ENCODE data around the gene RFX7. TPM values are rescaled to one million over a fixed set of nuclear protein-coding genes. Genes with fewer than 3 reads are reported as not detected.

RFX7 gene
- total RNA-seq, 1 donor from 2014 or later = 36.3 TPM

DNA sequence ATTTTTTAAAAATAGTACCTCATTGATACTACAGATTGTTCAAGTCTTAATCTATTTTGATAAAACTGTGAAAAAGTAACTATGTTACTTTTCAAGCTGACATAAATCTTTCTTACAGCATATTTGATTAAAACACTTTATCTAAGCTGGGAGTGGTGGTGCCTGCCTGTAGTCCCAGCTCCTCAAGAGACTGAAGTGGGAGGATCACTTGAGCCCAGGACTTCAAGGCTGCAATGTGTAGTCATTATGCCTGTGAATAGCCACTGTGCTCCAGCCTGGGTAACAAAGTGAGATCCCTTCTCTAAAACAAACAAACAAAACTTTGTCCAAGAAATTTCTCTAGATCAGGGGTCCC, 190.7 kb downstream of the RFX7 start:
- no peak overlapping the region for H3K4me3 Mint-ChIP-seq
- DNase-seq = no peak
- H3K4me1 Mint-ChIP-seq = peaks cover 3% of the 10 kb centered on the region
- peaks cover 2% of the 10 kb centered on the region for H3K27me3 Mint-ChIP-seq
- H3K27ac Mint-ChIP-seq = no peak overlapping the region
- intact Hi-C loops (cut with micrococcal nuclease) = loop anchor here (2.0 to 5.0 kb wide), 2 partner anchors 60 to 266 kb away; partner anchors contain the start of gene NEDD4
- no peaks in the 10 kb centered on the region for H3K9me3 Mint-ChIP-seq
- H3K36me3 Mint-ChIP-seq (ENCODE audit: low read depth) = no peaks in the 10 kb centered on the region

DNA sequence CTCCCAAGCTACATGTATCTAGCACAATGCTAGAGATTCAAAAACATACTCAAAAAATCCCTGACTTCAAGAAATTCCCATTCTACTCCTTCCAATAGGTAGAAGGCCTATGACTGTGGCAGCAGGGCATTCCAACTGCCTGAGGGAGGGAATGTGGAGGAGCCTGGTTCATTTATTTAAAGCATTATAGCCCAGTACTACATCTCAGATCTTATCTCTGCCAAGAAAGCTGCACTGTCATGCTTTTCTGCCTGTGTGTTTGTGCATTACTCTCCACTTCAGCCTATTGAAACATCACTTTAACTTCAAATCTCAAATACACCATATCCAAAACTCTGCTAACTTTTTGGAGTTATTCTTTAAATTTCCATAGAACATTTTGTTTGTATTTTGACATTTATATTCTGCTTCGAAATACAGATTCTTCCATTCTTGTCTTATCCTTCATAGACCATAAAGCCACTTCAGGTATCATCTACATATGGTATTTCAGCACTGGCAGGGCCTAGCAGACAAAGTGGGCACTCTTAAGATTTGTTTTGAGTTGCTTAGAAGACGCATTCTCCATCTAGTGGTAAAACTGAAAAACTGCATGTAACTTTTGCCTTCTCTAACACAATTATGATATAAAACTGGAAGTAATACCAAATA, 191.2 kb downstream of the RFX7 start:
- no peak for DNase-seq
- peaks cover 2% of the 10 kb centered on the region for H3K27me3 Mint-ChIP-seq
- peaks cover 3% of the 10 kb centered on the region for H3K4me1 Mint-ChIP-seq
- no peak overlapping the region for H3K4me3 Mint-ChIP-seq
- H3K36me3 Mint-ChIP-seq (ENCODE audit: low read depth) = no peaks in the 10 kb centered on the region
- intact Hi-C loops (cut with micrococcal nuclease) = loop anchor here (2.0 to 5.0 kb wide), 2 partner anchors 60 to 265 kb away; partner anchors contain the start of gene NEDD4
- H3K27ac Mint-ChIP-seq = no peak overlapping the region
- no peaks in the 10 kb centered on the region for H3K9me3 Mint-ChIP-seq

DNA sequence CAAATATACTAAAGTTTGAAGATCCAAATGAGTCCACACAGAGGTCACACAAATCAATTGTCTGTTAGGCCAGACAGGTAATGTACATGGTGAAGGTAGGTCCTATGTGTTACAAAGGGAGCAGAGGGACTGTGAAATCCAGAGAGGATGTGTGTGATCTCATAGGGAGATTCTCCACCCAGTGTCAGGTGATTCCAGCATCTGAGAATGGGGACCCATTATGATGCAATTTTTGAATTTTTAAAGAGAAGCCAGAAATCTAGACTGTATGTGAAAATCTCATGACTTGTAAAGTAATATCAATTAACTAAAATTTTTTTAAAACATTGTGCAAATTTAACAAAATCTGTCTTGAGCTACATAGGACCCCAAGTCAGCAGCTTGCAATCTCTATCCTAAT, 192.0 kb downstream of the RFX7 start:
- no peak for DNase-seq
- no peak overlapping the region for H3K4me3 Mint-ChIP-seq
- intact Hi-C loops (cut with micrococcal nuclease) = loop anchor here (2.0 to 5.0 kb wide), 2 partner anchors 59 to 264 kb away; partner anchors contain the start of gene NEDD4
- no peak overlapping the region for H3K27ac Mint-ChIP-seq
- H3K4me1 Mint-ChIP-seq = peaks cover 4% of the 10 kb centered on the region
- no peaks in the 10 kb centered on the region for H3K9me3 Mint-ChIP-seq
- H3K36me3 Mint-ChIP-seq (ENCODE audit: low read depth) = no peaks in the 10 kb centered on the region
- H3K27me3 Mint-ChIP-seq = peaks cover 2% of the 10 kb centered on the region

DNA sequence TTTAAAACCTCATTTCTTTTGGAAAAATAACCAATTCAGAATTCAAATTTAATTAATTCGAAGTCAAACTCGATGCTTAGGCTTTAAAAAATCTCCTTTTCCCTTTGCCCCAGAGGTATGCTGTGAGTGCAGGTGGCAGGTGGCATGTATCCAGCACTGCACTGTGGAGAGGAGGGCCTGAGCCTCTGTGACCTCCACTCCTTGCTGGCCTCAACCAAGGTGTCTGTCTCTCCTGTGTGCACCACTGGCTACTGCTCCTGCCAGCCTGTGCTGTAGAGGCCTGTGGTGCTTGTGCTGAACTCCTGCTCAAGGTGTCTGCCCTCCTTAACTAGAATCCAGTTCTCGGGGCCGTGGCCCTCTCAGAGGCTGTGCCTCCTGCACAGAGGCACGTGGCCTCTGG, 194.1 kb downstream of the RFX7 start:
- intact Hi-C loops (cut with micrococcal nuclease) = no loop called here
- peaks cover 4% of the 10 kb centered on the region for H3K4me1 Mint-ChIP-seq
- peaks cover 3% of the 10 kb centered on the region for H3K27me3 Mint-ChIP-seq
- DNase-seq = no peak
- H3K36me3 Mint-ChIP-seq (ENCODE audit: low read depth) = no peaks in the 10 kb centered on the region
- H3K4me3 Mint-ChIP-seq = no peak overlapping the region
- H3K9me3 Mint-ChIP-seq = peaks cover 5% of the 10 kb centered on the region
- H3K27ac Mint-ChIP-seq = no peak overlapping the region

DNA sequence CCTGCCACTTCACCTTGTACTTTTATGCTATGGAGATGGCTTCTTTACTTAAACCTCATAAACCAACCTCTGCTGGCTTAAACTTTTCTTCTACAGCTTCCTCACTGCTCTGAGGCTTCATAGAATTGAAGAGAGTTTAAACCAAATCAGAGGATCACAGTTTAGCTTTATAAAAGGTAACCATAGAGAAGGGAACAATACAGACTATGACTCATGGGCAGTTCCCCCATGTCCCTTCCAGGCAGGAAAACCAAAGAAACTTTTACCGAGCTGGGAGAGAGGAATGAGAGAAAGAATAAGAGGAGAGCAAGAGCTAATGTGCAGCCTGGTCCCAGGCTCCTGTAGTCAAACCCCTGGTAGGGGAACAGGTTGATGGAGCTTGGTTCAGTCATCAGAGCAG, 196.3 kb downstream of the RFX7 start:
- H3K4me1 Mint-ChIP-seq = peaks cover 16% of the 10 kb centered on the region
- H3K9me3 Mint-ChIP-seq = peaks cover 20% of the 10 kb centered on the region
- H3K27ac Mint-ChIP-seq = no peak overlapping the region
- no peak overlapping the region for H3K4me3 Mint-ChIP-seq
- H3K27me3 Mint-ChIP-seq = peaks cover 3% of the 10 kb centered on the region
- intact Hi-C loops (cut with micrococcal nuclease) = no loop called here
- no peak for DNase-seq
- H3K36me3 Mint-ChIP-seq (ENCODE audit: low read depth) = peaks cover 5% of the 10 kb centered on the region

DNA sequence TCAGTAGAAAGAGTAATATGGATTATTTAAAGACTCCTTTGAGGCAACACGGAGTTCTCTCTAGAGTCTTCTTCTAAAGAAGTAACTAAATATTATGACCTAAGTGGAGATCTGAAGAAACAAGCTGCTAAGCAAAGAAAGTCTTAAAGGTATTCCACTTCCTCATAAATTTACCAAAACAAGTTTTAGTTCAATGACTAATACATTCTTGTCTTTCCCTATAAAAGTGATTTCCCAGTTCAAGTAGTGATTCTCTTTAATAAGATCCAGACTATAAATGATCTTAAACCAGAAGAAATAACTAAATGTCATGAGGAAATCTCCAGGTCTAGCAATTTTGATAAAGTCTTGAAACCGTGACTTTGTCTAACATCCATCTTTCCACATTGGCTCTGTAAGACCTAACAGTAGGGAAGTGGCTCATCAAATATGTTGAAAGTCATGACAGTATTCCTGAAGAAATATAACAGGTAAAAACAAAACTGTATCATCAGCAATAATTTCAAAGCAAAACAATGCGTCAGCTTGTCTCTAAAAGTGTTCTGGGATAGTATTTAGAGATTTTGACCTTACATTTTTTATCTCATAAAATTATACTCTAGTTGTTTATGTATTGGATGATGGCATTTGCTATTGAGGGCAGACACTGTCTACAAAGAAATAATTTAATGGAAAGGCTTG, 198.5 kb downstream of the RFX7 start:
- Mint-ChIP-seq H3K4me3 (no peak overlapping the region), H3K27ac (no peak overlapping the region), H3K9me3 (peaks cover 21% of the 10 kb centered on the region), H3K4me1 (peaks cover 24% of the 10 kb centered on the region), H3K36me3 (ENCODE audit: low read depth) (peaks cover 6% of the 10 kb centered on the region), H3K27me3 (peaks cover 3% of the 10 kb centered on the region)
- no peak for DNase-seq
- intact Hi-C loops (cut with micrococcal nuclease) = no loop called here

DNA sequence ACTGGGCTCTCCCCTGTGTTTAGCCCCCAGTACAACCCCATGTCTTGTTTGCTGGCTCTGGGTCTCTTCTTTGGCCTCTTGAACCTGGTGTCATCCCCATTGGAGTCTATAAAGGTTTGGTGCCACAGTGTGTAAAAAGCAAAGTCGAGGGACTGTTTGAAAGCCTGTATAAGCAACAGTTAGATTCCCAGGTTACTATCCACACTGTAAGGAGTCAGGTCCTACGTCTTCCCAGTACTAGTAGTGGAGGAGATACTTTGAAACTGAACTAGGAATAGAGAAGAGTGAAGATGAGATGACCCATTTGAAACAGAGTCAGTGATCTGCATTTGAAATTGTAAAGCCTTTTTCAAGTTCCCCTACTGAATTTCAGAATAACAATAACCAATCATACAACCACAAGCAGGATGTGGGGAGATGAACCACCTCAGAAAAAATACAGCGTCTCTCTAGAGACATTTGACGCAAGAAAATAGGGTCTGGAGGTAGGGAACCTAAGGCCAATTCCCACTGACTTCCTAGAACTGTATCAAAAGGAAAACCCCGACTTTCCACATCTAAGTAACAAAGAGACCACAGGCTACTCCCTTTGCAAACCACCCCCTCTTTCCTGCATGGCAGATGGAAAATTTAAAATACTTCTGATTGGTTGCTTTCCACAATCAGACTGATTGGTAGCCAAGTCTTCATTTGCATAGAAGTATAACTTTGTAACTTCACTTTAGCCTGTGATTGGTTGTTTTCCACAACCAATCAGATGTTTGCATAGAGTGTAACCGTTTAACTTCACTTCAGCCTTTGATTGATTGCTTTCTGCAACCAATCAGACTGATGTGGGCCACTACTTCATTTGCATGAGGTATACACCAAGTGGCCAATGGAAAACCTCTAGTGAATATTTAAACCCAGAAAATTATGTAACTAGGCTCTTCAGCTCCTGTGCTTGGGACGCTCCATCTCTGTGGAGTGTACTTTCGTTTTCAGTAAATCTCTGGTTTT, 200.4 kb downstream of the RFX7 start:
- Mint-ChIP-seq H3K9me3 (peaks cover 25% of the 10 kb centered on the region), H3K36me3 (ENCODE audit: low read depth) (peaks cover 9% of the 10 kb centered on the region), H3K27ac (peak overlapping the region; percentile 68), H3K27me3 (peaks cover 2% of the 10 kb centered on the region), H3K4me3 (peak overlapping the region; percentile 65), H3K4me1 (peaks cover 30% of the 10 kb centered on the region)
- intact Hi-C loops (cut with micrococcal nuclease) = loop anchor here (1.0 to 2.0 kb wide), 2 partner anchors 50 to 202 kb away; partner anchors contain the start of gene NEDD4
- DNase-seq = peak; percentile 89

DNA sequence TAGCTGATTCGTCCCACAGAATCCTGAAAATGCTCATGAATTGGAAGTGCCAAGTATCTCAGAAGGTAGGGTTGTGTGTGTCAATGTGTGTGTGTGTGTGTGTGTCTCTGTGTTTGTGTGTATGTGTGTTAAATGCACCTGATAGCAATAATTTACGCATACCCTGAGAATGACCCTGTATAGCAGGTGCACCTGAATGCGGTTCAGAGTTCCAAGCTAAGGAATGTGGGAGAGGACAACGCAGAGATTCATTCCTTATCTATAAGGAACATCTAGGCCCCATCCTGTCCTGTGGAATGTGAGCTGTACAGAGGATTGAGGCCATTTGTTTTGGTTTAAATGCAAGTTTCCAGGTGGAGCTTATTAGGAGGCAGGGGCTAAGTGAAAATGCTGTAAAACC, 201.2 kb downstream of the RFX7 start:
- Mint-ChIP-seq H3K36me3 (ENCODE audit: low read depth) (peaks cover 9% of the 10 kb centered on the region), H3K4me3 (peak overlapping the region; percentile 9), H3K9me3 (peaks cover 25% of the 10 kb centered on the region), H3K27ac (peak overlapping the region; percentile 6), H3K27me3 (peaks cover 2% of the 10 kb centered on the region), H3K4me1 (peaks cover 32% of the 10 kb centered on the region)
- DNase-seq = no peak
- intact Hi-C loops (cut with micrococcal nuclease) = loop anchor here (2.0 kb wide), 1 partner anchor 202 kb away; no protein-coding TSS in a partner anchor

DNA sequence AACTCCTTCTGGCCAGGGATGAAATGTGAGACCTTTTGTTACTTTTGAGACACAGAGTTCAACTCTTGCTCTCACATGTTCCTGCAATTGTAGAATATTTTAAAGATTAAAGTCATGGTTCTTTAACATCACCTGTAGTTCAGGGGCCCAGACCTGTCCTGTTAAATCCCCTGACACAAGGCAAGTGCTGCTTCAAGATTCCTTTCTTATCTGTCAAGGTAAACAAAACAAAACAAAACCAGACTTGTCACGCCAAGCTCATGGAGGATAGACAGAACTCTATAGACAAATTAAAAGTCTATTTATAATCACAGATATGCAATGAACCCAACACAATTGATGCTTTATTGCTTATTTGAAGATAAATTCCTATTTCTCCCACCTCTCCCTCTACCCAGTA, 201.6 kb downstream of the RFX7 start:
- H3K9me3 Mint-ChIP-seq = peaks cover 25% of the 10 kb centered on the region
- DNase-seq = no peak
- no peak overlapping the region for H3K27ac Mint-ChIP-seq
- no peak overlapping the region for H3K4me3 Mint-ChIP-seq
- peaks cover 30% of the 10 kb centered on the region for H3K4me1 Mint-ChIP-seq
- peaks cover 9% of the 10 kb centered on the region for H3K36me3 Mint-ChIP-seq (ENCODE audit: low read depth)
- intact Hi-C loops (cut with micrococcal nuclease) = loop anchor here (2.0 kb wide), 1 partner anchor 203 kb away; no protein-coding TSS in a partner anchor
- H3K27me3 Mint-ChIP-seq = peaks cover 2% of the 10 kb centered on the region

DNA sequence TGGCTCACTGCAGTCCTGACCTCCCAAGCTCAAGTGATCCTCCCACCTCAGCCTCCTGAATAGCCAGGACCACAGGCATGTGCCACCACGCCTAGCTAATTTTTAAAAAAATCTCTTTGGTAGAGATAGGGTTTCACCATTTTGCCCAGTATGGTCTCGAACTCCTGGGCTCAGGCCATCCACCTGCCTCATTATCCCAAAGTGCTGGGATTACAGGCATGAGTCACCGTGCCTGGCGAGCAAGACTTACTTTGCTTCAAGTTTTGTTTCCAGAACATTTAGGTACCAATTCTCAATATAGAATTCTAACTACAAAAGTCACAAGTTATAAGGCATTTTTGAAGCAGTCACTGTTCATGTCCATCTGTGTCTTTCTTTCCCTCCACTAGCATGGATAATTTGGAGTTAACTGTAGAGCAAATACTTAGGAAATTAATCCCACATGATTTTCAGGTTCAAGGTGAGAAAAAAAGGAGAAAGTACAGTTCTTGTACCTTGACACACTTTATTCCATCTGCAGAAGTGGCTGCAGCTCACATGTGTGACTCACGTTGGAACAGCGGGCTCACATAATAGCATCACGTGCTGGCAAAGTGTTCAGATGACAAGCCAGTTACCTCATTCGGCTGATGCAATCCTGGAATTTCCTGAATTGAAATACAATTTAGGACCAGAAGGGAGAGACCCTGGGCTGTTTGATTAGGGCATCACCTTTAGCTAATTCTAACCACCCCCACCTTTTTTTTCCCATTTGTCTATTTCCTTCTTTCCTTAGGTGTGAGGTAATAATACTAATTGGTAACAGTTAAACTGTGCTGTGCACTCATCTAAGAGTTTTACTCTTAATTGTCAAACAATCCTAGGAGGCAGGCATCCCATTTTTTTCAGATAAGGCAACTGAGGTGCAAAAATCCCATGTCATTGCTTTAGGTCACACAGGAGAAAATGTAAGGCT, 203.3 kb downstream of the RFX7 start:
- H3K9me3 Mint-ChIP-seq = peaks cover 20% of the 10 kb centered on the region
- intact Hi-C loops (cut with micrococcal nuclease) = no loop called here
- H3K36me3 Mint-ChIP-seq (ENCODE audit: low read depth) = peaks cover 9% of the 10 kb centered on the region
- DNase-seq = no peak
- H3K27me3 Mint-ChIP-seq = no peaks in the 10 kb centered on the region
- no peak overlapping the region for H3K27ac Mint-ChIP-seq
- no peak overlapping the region for H3K4me3 Mint-ChIP-seq
- H3K4me1 Mint-ChIP-seq = peaks cover 30% of the 10 kb centered on the region

DNA sequence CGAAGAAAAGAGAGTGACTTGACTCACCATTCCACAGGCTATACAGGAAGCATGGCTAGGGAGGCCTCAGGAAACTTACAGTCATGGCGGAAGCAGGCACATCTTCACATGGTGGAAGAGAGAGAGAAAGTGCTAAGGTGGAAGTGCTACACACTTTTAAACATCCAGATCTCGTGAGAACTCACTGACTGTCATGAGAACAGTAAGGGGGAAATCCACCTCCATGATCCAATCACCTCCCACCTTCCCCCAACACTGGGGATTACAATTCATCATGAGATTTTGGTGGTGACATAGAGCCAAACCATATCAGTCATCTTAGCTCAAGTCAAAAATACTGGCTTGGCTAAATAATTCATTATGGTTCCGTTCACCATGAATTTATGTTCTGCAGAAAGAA, 205.0 kb downstream of the RFX7 start:
- Mint-ChIP-seq H3K4me3 (no peak overlapping the region), H3K27me3 (no peaks in the 10 kb centered on the region), H3K27ac (peak overlapping the region; percentile 43), H3K4me1 (peaks cover 32% of the 10 kb centered on the region), H3K36me3 (ENCODE audit: low read depth) (peaks cover 9% of the 10 kb centered on the region), H3K9me3 (peaks cover 15% of the 10 kb centered on the region)
- DNase-seq = no peak
- intact Hi-C loops (cut with micrococcal nuclease) = no loop called here

DNA sequence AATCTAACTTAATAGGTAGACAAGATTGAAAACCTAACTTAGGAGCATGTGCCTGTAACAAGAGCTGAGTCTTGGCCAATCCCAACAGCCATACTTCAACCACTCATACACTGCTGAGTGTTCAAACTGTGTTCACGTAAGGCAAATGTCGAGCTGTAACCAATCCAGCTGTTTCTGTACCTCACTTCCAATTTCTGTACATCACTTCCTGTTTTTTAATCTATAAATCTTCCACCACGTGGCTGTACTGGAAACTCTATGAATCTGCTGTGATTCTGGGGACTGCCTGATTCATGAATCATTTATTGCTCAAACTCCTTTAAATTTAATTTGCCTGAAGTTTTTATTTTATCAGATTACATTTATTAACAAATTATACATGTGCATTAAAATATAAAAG, 205.7 kb downstream of the RFX7 start:
- peaks cover 10% of the 10 kb centered on the region for H3K9me3 Mint-ChIP-seq
- no peaks in the 10 kb centered on the region for H3K27me3 Mint-ChIP-seq
- DNase-seq = no peak
- intact Hi-C loops (cut with micrococcal nuclease) = no loop called here
- H3K27ac Mint-ChIP-seq = peak overlapping the region; percentile 28
- H3K4me3 Mint-ChIP-seq = no peak overlapping the region
- H3K4me1 Mint-ChIP-seq = peaks cover 27% of the 10 kb centered on the region
- H3K36me3 Mint-ChIP-seq (ENCODE audit: low read depth) = peaks cover 6% of the 10 kb centered on the region
